ENCODE results near the gene ABCF2.

The ABCF2 gene

DNA sequence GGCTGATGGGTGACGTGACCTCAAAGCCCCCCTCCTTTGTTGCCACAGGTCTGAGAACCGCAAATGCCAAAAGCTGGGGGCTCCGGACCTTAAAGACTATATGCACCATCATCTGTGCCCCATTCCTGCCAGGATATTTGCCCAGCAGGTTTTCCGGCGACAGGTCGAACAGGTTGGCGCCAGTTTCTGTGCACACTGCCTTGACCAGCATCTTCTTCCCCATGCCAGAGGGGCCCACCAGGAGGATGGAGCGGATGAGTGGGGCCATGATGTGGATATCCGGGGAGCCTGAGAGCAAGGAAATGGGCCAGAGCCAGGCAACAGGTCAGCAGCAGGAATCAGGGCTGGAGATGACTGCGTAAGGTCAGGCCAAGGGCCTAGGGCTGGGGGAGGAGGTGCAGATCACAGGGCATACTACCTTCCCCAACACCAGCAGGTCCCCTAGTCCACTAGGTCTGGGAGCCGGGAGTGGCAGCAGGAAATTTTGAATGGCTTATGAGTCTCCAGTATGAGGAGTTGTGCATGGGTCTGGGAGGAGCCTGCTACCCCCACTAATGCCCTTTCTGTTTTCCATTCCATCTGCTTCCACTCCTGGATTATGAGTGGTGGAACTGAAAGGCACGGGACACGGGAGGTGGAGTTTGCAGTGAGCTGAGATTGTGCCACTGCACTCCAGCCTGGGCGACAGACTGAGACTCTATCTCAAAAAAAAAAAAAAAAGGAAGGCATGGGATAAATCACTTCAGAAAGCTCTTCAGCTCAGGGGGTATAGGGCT is 33.6 kb downstream of the ABCF2 start:
- TF ChIP-seq GATA3 (IDR thresholded peaks at IDR 0.05; ENCODE audit: low read depth, low read length) (no peak), GATA2 (IDR thresholded peaks at IDR 0.05; ENCODE audit: low read depth, low read length) (no peak)

- no peak for TF ChIP-seq GATA2 (IDR thresholded peaks at IDR 0.05; ENCODE audit: low read depth, low read length)
These were observed 34.9 kb downstream of the ABCF2 start for GRCh38 chr7:151192002-151192539.

GRCh38 chr7:151191544-151191943 is 35.5 kb downstream of the ABCF2 start:
- no peak for TF ChIP-seq GATA2 (IDR thresholded peaks at IDR 0.05; ENCODE audit: low read depth, low read length)
- TF ChIP-seq GATA3 (IDR thresholded peaks at IDR 0.05; ENCODE audit: low read depth, low read length) = no peak

DNA sequence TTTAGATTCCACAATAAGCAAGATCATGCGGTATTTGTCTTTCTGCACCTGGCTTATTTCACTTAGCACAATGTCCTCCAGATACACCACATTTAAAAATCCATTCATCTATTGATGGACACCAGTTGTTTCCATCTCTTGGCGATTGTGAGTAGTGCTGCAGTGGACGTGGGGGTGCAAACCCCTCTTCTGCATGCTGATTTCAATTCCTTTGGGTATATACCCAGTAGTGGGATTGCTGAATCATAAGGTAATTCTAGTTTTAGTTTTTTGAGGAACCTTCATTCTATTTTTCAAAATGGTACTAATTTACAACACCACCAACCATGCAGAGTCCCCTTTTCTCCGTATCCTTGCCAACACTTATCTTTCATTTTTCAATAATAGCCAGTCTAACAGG is 38.0 kb downstream of the ABCF2 start:
- TF ChIP-seq GATA3 (IDR thresholded peaks at IDR 0.05; ENCODE audit: low read depth, low read length) (no peak), GATA2 (IDR thresholded peaks at IDR 0.05; ENCODE audit: low read depth, low read length) (no peak)

DNA sequence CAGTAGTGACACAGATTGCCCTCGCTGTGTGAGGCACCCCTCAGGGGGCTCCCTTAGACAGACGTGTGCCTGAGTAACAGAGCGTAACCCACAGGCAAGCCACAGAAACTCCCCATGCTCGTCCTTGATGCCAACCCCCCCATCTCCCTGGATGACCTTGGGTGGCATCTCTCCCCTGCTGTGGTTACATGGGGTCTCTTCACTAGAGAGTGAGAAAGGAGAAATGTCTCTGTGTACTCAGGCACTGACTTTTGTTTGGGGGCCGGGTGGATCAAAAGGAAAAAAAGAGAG is 38.8 kb downstream of the ABCF2 start:
- TF ChIP-seq GATA3 (IDR thresholded peaks at IDR 0.05; ENCODE audit: low read depth, low read length) (no peak), GATA2 (IDR thresholded peaks at IDR 0.05; ENCODE audit: low read depth, low read length) (no peak)

DNA sequence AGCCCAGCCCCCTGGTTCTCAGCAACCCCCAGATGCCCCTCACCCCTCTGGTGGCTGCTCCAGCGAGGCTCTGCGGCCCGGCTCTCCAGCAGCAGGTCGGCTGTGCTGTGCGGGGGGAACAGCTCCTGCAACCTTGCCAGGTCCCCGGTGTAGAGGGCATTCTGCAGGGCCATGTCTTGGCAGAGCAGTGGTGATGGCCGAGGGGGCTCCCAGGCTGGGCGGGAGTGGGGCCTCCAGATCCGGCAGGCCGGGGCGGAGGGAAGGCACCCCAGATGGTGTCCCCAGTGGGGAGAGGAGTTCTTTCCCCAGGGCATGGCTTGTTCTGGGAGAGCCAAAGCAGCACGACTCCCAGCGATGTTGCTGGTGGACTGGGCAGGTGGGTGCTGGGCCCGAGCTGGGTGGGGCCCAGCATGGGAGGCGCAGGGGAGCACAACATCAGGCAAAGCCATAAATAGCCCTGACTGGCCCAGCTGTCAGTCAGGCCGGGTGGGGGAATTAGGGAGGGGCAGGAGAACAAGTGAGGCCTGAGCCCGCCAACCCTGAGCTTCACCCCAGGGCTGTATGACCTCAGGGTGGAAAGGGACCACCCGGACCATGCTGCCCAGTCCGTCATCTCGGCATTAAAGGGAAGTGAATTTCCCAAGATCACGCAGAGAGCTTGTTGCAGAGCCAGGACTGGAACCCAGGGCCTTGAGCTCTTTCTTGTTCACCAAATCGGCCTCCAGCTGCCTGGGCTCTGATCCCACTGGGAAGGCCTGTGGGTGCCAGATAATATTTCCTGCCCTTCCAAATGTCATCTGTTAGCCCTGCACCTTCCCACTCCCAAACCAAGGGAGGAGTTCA is 39.4 kb downstream of the ABCF2 start:
- TF ChIP-seq GATA2 (IDR thresholded peaks at IDR 0.05; ENCODE audit: low read depth, low read length) (no peak), GATA3 (IDR thresholded peaks at IDR 0.05; ENCODE audit: low read depth, low read length) (no peak)

DNA sequence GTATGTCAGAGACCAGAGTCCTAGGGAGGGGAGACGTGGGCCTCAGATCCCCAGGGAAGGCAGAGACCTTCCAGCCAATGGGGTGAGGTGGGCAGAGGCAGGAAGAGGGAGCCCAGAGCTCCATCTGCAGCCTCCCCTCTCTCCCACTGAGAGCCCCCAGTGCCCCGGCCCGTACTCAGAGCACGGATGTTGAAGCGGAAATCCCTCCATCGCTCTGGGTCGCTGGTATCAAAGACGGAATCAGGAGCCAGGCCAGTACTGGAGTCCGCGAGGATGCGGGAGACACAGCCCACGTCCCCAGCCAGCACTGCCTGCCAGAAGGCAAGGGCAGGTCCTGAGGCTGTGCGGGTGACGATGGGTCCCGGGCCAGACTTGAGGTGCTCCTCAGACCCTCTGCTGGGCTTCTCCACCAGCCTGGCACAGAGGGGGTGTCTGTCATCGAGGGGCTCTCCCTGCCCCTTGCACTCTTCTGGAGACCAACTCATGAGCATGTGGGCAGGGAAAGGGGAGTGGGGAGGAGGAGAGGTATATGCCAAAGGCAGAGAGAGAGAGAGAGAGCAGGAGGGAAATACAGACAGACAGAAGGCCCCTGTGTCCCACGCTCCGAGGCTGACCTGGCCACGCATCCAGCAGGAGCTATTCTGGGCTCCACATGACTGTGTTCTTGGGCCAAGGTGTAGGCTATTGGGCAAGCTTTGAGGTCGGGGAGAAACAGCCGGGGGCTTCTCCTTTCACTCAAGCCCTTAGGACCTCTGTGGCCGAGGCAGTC is 40.2 kb downstream of the ABCF2 start, which contains the start of gene ASB10:
Gene ASB10, minus strand, starts transcription at position 611 of the 769 bp plus-strand sequence. Its CDS starts 120 bp downstream, at position 491.
- TF ChIP-seq GATA3 (IDR thresholded peaks at IDR 0.05; ENCODE audit: low read depth, low read length) (no peak), GATA2 (IDR thresholded peaks at IDR 0.05; ENCODE audit: low read depth, low read length) (no peak)

- TF ChIP-seq GATA3 (IDR thresholded peaks at IDR 0.05; ENCODE audit: low read depth, low read length) (no peak), GATA2 (IDR thresholded peaks at IDR 0.05; ENCODE audit: low read depth, low read length) (no peak)
These were observed 41.0 kb downstream of the ABCF2 start for GRCh38 chr7:151185762-151186639.

GRCh38 chr7:151181011-151181431 is 46.0 kb downstream of the ABCF2 start:
- TF ChIP-seq GATA2 (IDR thresholded peaks at IDR 0.05; ENCODE audit: low read depth, low read length) (no peak), GATA3 (IDR thresholded peaks at IDR 0.05; ENCODE audit: low read depth, low read length) (no peak)

- TF ChIP-seq GATA2 (IDR thresholded peaks at IDR 0.05; ENCODE audit: low read depth, low read length) = no peak
- no peak for TF ChIP-seq GATA3 (IDR thresholded peaks at IDR 0.05; ENCODE audit: low read depth, low read length)
These were observed 47.1 kb downstream of the ABCF2 start for GRCh38 chr7:151179946-151180345.

- TF ChIP-seq GATA3 (IDR thresholded peaks at IDR 0.05; ENCODE audit: low read depth, low read length) = no peak
- no peak for TF ChIP-seq GATA2 (IDR thresholded peaks at IDR 0.05; ENCODE audit: low read depth, low read length)
These were observed 47.6 kb downstream of the ABCF2 start for GRCh38 chr7:151179287-151179860.

DNA sequence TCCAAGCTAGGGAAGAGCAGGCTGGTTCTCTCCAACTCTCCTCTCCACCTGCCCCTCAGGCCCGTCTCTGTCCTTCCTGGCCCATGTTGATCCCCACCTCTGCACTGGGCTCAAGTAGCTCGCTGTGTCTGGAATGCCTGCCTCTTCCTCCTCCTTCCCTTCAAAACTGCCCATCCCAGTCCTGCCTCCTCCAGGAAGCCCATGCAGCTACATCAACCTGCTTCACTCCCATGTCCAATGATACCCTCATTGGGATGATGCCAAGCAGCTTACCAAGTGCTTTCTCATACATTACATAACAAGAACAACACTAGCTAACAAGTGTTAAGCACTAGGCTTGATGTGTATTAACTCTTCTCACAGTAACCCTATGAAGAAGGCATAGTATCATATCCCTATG is 48.2 kb downstream of the ABCF2 start:
- TF ChIP-seq GATA3 (IDR thresholded peaks at IDR 0.05; ENCODE audit: low read depth, low read length) = no peak
- TF ChIP-seq GATA2 (IDR thresholded peaks at IDR 0.05; ENCODE audit: low read depth, low read length) = no peak

GRCh38 chr7:151178236-151178635 is 48.8 kb downstream of the ABCF2 start:
- TF ChIP-seq GATA3 (IDR thresholded peaks at IDR 0.05; ENCODE audit: low read depth, low read length) (no peak), GATA2 (IDR thresholded peaks at IDR 0.05; ENCODE audit: low read depth, low read length) (no peak)

All from SH-SY5Y (cell line).